K562 (cell line): Measurements from ENCODE around the gene ARHGEF3. TPM values are rescaled to one million over a fixed set of nuclear protein-coding genes. Genes with fewer than 3 reads are reported as not detected.

ENCODE experiments used
- ATAC-seq: fragments of 200-7000 bp; cut with Tn5 transposase; 3 replicates; pipeline ENCODE4 v1.9.1; 2020; ENCODE audit warnings: moderate library complexity
- BruUV-seq: library from RNA; stranded (reverse); fragments of 400-500 nt; replicated peaks from 2 replicates; lab custom pipeline; 2021; lab: Mats Ljungman, UMichigan
- CTCF ChIA-PET: fragments of 300-600 bp; formaldehyde crosslinking; extraction: SDS; loops from one replicate; lab custom pipeline; 2021; ENCODE audit warnings: low intra/inter-chr PET ratio; lab: Yijun Ruan, JAX
- POLR2A ChIA-PET: fragments of 300-600, 350-650 bp; sonication (Branson Sonifier 250); formaldehyde crosslinking; extraction: SDS; loops from one replicate; lab custom pipeline; 2021; ENCODE audit warnings: antibody characterized with exemption, inconsistent platforms; lab: Yijun Ruan, JAX
- DNase-seq, 4 experiments: peaks; one replicate each; pipeline versions ENCODE4 v3.0.0 to v3.0.0-alpha.2; 2011 to 2018; ENCODE audit warnings: low spot score in 3 of 4, mixed read lengths in 3 of 4; ENCODE audit errors: extremely low read depth in 1 of 4
- FAIRE-seq: peaks from 2 replicates; lab custom pipeline; 2011; peaks lifted over from hg19 to GRCh38; lab: Jason Lieb, UNC
- H2AFZ ChIP-seq: 2 replicates; pipeline ENCODE4 v1.6.0; 2011; ENCODE audit warnings: low read depth, low read length, control low read depth, inconsistent platforms
- H3K27ac ChIP-seq: fragments of 200-600 bp; 3 replicates; pipeline ENCODE4 v1.8.0; 2011; ENCODE audit warnings: low read depth, mild to moderate bottlenecking, control low read depth, inconsistent platforms, low read length, moderate library complexity, mixed read lengths; ENCODE audit errors: extremely low read depth
- H3K27me3 ChIP-seq, 2 experiments: fragments of 300-600 bp in 1 of 2; 2 replicates in 1 of 2; 3 replicates in 1 of 2; pipeline versions ENCODE4 v1.6.0 to v1.8.0; 2011; ENCODE audit warnings: inconsistent platforms in 2 of 2, low read length in 2 of 2, mild to moderate bottlenecking in 1 of 2, mixed read lengths in 1 of 2, moderate library complexity in 1 of 2; ENCODE audit not compliant: control insufficient read depth in 2 of 2, insufficient read depth in 2 of 2
- H3K36me3 ChIP-seq: fragments of 300-600 bp; 3 replicates; pipeline ENCODE4 v1.8.0; 2011; ENCODE audit warnings: mild to moderate bottlenecking, low read length, inconsistent platforms; ENCODE audit not compliant: control insufficient read depth, insufficient read depth
- H3K4me1 ChIP-seq, 2 experiments: fragments of 200-600 bp in 1 of 2; replicated peaks in 1 of 2; 2 replicates in 1 of 2; 3 replicates in 1 of 2; pipeline versions ENCODE4 v1.5.1 to v1.8.0; 2011; ENCODE audit warnings: inconsistent platforms in 2 of 2, low read length in 2 of 2, mild to moderate bottlenecking in 1 of 2, mixed read lengths in 1 of 2, moderate library complexity in 1 of 2; ENCODE audit not compliant: control insufficient read depth in 2 of 2, insufficient read depth in 2 of 2
- H3K4me2 ChIP-seq: 2 replicates; pipeline ENCODE4 v1.6.1; 2011; ENCODE audit warnings: low read length, control low read depth, inconsistent platforms, mixed read lengths; ENCODE audit not compliant: insufficient read depth
- H3K4me3 ChIP-seq: fragments of 200-600 bp; sonication (generic), shearing (Covaris generic); 2 replicates; pipeline ENCODE4 v1.5.1; 2016; ENCODE audit warnings: control low read depth, inconsistent platforms
- H3K79me2 ChIP-seq: fragments of 200-600 bp; 3 replicates; pipeline ENCODE4 v1.8.0; 2011; ENCODE audit warnings: low read length, inconsistent platforms; ENCODE audit not compliant: control insufficient read depth, insufficient read depth
- H3K9ac ChIP-seq, 2 experiments: 2 replicates each; pipeline versions ENCODE4 v1.6.0 to v1.6.1; 2011; ENCODE audit warnings: low read depth in 2 of 2, low read length in 2 of 2, control low read depth in 1 of 2, inconsistent platforms in 1 of 2, mild to moderate bottlenecking in 1 of 2, mixed read lengths in 1 of 2; ENCODE audit not compliant: insufficient read depth in 1 of 2
- H3K9me1 ChIP-seq: one replicate; pipeline ENCODE4 v1.6.0; 2011; ENCODE audit warnings: inconsistent platforms, mild to moderate bottlenecking, low read length, moderate library complexity; ENCODE audit not compliant: control insufficient read depth, insufficient read depth
- H3K9me3 ChIP-seq: replicated peaks from 2 replicates; pipeline ENCODE4 v1.5.1; 2011; ENCODE audit warnings: low read depth, low read length, inconsistent platforms; ENCODE audit not compliant: control insufficient read depth, insufficient read depth
- H4K20me1 ChIP-seq: replicated peaks from 2 replicates; pipeline ENCODE4 v1.6.1; 2011; ENCODE audit warnings: low read length, inconsistent platforms, mixed read lengths; ENCODE audit not compliant: control insufficient read depth, insufficient read depth
- ARID4B ChIP-seq: sonication (generic); formaldehyde crosslinking; IDR thresholded peaks from 2 replicates; pipeline ENCODE4 v1.8.0; 2022; ENCODE audit warnings: mild to moderate bottlenecking, missing genetic modification reagents
- FOXK1 ChIP-seq: sonication (generic); formaldehyde crosslinking; IDR thresholded peaks from 2 replicates; pipeline ENCODE4 v1.8.0; 2022; ENCODE audit warnings: missing genetic modification reagents, mild to moderate bottlenecking, borderline replicate concordance
- HDAC2 ChIP-seq: fragments of 450-650 bp; IDR thresholded peaks from 2 replicates; pipeline ENCODE4 v1.6.1; 2016; ENCODE audit warnings: mild to moderate bottlenecking
- KAT7 ChIP-seq: sonication (generic); formaldehyde crosslinking; IDR thresholded peaks from 2 replicates; pipeline ENCODE4 v1.8.0; 2022; ENCODE audit warnings: missing genetic modification reagents, mild to moderate bottlenecking, borderline replicate concordance
- NR2C1 ChIP-seq, 2 experiments: fragments of 450-650 bp; IDR thresholded peaks; 2 replicates each; pipeline ENCODE4 v1.6.1; 2017; ENCODE audit warnings: mild to moderate bottlenecking in 2 of 2, antibody characterized with exemption in 1 of 2, inconsistent platforms in 1 of 2, missing compliant biosample characterization in 1 of 2, missing genetic modification characterization in 1 of 2
- SIN3B ChIP-seq: fragments of 450-650 bp; IDR thresholded peaks from 2 replicates; pipeline ENCODE4 v1.6.1; 2017; ENCODE audit warnings: low read depth, mild to moderate bottlenecking, moderate library complexity
- SP2 ChIP-seq: IDR thresholded peaks from 2 replicates; pipeline ENCODE4 v1.6.1; 2011; ENCODE audit warnings: mild to moderate bottlenecking, low read depth, low read length, moderate library complexity; ENCODE audit not compliant: poor library complexity, severe bottlenecking; ENCODE audit errors: extremely low read depth
- TBL1XR1 ChIP-seq, 2 experiments: IDR thresholded peaks; 2 replicates each; pipeline ENCODE4 v1.6.1; 2012; ENCODE audit warnings: improper control_type of control experiment in 2 of 2, low read length in 2 of 2, mild to moderate bottlenecking in 1 of 2
- ZNF146 ChIP-seq: IDR thresholded peaks from one replicate; pipeline ENCODE4 v1.6.1; 2018; ENCODE audit warnings: missing compliant biosample characterization; ENCODE audit not compliant: unreplicated experiment
- ZNF239 ChIP-seq: fragments of 250-450 bp; sonication (Bioruptor Pico); IDR thresholded peaks from 2 replicates; pipeline ENCODE4 v1.4.0; 2020; ENCODE audit warnings: mild to moderate bottlenecking
- ZNF280A ChIP-seq: fragments of 450-650 bp; IDR thresholded peaks from 2 replicates; pipeline ENCODE4 v1.6.1; 2018; ENCODE audit warnings: mild to moderate bottlenecking, low read depth; ENCODE audit not compliant: partially characterized antibody
- ZNF445 ChIP-seq: fragments of 250-450 bp; sonication (Bioruptor Pico); IDR thresholded peaks from 2 replicates; pipeline ENCODE4 v1.4.0; 2020; ENCODE audit warnings: low read depth, mild to moderate bottlenecking, moderate library complexity
- WGBS: fragments of 100-300 bp; shearing (Covaris generic); methylation state at CpG from one replicate; pipeline ENCODE4 v1.1.6; 2016; ENCODE audit warnings: low coverage, mixed read lengths; ENCODE audit not compliant: insufficient coverage; ENCODE audit errors: missing lambda C conversion rate; 5-methylcytosine and 5-hydroxymethylcytosine counted together
- in situ Hi-C: fragments of 300-500 bp; cut with MboI; formaldehyde crosslinking; loops from 4 replicates; pipeline ENCODE4 v1.15.0; 2018; ENCODE audit warnings: inconsistent platforms, mixed read lengths
- intact Hi-C: fragments of 100-400 bp; cut with micrococcal nuclease; formaldehyde crosslinking; loops from 2 replicates; pipeline ENCODE4 v1.14.2; 2022
- polyA plus RNA-seq, 8 experiments: library from polyadenylated mRNA; depleted of rRNA in 4 of 8; stranded (reverse) in 5 of 8; unstranded in 3 of 8; fragments of >200 nt; fragmentation: Nextera tagmentation in 2 of 8; fragmentation: Illumina TruSeq in 1 of 8; extraction: Ambion mirVana in 2 of 8; extraction: Trizol in 1 of 8; gene quantifications; 2 replicates each; pipeline versions ENCODE4 v1.2.1 to v1.2.3, GENCODE V29; 2011 to 2014; ENCODE audit warnings: inconsistent platforms in 1 of 8, missing spikeins in 1 of 8
- total RNA-seq, 7 experiments: library from RNA; depleted of rRNA in 6 of 7; stranded (reverse); fragments of >200 nt in 6 of 7; fragmentation: Illumina TruSeq in 2 of 7; extraction: Trizol in 2 of 7; gene quantifications; 2 replicates each; pipeline versions ENCODE4 v1.2.1 to v1.2.3, GENCODE V29; 2011 to 2021; ENCODE audit warnings: low replicate concordance in 1 of 7

ARHGEF3 gene
- total and polyA plus RNA-seq, 9 of the 15 experiments (the other 6 are each of a cell fraction or from before 2014, with no cell fraction given): 0.77 to 2.7 (median 1.4) TPM

- POLR2A ChIA-PET: no interaction called here
- Histone ChIP-seq H3K9ac (no peak overlapping the region), H3K4me2 (no peak overlapping the region), H3K9me1 (no peaks in the 10 kb centered on the region)
- TF ChIP-seq ZNF280A: no peak
- TF ChIP-seq NR2C1 (IDR thresholded peaks at IDR 0.05): no peak
- TF ChIP-seq NR2C1 (tag; IDR thresholded peaks at IDR 0.05): no peak
- no peak for TF ChIP-seq ZNF239 (CRISPR knock-in tag)
- TF ChIP-seq HDAC2: no peak
- no peak for TF ChIP-seq KAT7
- no peak for TF ChIP-seq ZNF146 (CRISPR knock-in tag)
- TF ChIP-seq TBL1XR1 (IDR thresholded peaks at IDR 0.05; ENCODE audit: low read length in 2 of 2): no peak
- no peak for TF ChIP-seq ARID4B (CRISPR knock-in tag)
- TF ChIP-seq SIN3B: no peak
- TF ChIP-seq FOXK1: no peak
- no peak for TF ChIP-seq ZNF445 (CRISPR knock-in tag)
- TF ChIP-seq SP2: no peak
- TF ChIP-seq, all 486 proteins: peak for 0
- in situ Hi-C loops: no loop called here
- H2AFZ ChIP-seq: no peak overlapping the region
- ATAC-seq (no peak), DNase-seq (no peak), FAIRE-seq (no peak)
- H3K27me3 ChIP-seq: no peaks in the 10 kb centered on the region
- no peaks in the 10 kb centered on the region for H4K20me1 ChIP-seq
- no peaks in the 10 kb centered on the region for H3K36me3 ChIP-seq
- BruUV-seq: no TSS peak
- no peaks in the 10 kb centered on the region for H3K79me2 ChIP-seq
- WGBS: 74% methylated on average over 5 of the region's 19 CpGs
- H3K27ac ChIP-seq: no peak overlapping the region
- CTCF ChIA-PET: no interaction called here
- no peak overlapping the region for H3K4me3 ChIP-seq
- H3K9me3 ChIP-seq: no peaks in the 10 kb centered on the region
- intact Hi-C loops: no loop called here
- no peaks in the 10 kb centered on the region for H3K4me1 ChIP-seq
Measured at GRCh38 chr3:56691165-56692000, 110.4 kb downstream of the ARHGEF3 start.
